ENCODE measurements around the gene HAGHL. TPM values are rescaled to one million over a fixed set of nuclear protein-coding genes. Genes with fewer than 3 reads are reported as not detected.

Gene HAGHL
- total RNA-seq, 1 experiment from 2014 or later = 74.8 TPM

- ChIA-PET RAD21 (ENCODE audit: low non-redundant PET in 1 of 2, low total read pairs in 2 of 2, uncharacterized antibody in 2 of 2, unreplicated experiment in 2 of 2) (no interaction called here), POLR2A (interaction anchor here (0.9 kb wide), 1 partner anchor 9 kb away, joined by 3 read pairs; the partner anchor contains the start of gene ANTKMT), CTCF (interaction anchor here (3.0 kb wide), 1 partner anchor 11 kb away, joined by 9 read pairs; the partner anchor contains the start of gene CIAO3)
- intact Hi-C loops (cut with micrococcal nuclease) = no loop called here
- H3K9ac ChIP-seq (ENCODE audit: low read length) = peak overlapping the region; percentile 98; the same call in 1 of the 2 replicates
- peaks cover 5 to 29% of the 10 kb centered on the region in 2 experiments; a peak in 3 of 4 replicates for H3K4me1 ChIP-seq (ENCODE audit: control insufficient read depth in 1 of 2, insufficient read depth in 2 of 2, low read length in 2 of 2)
- H3K9me3 ChIP-seq (ENCODE audit: control insufficient read depth in 1 of 2, insufficient read depth in 1 of 2, low read depth in 1 of 2, low read length in 2 of 2) = no peaks in the 10 kb centered on the region
- peaks cover 19% of the 10 kb centered on the region; the same call in 1 of the 2 replicates for H3K79me2 ChIP-seq (ENCODE audit: insufficient read depth, low read length)
- H3K36me3 ChIP-seq (ENCODE audit: control insufficient read depth in 1 of 2, insufficient read depth in 2 of 2, low read length in 2 of 2) = peaks cover 0 to 3% of the 10 kb centered on the region in 2 experiments; a peak in 2 of 4 replicates
- H2AFZ ChIP-seq (ENCODE audit: low read depth, low read length, poor library complexity, severe bottlenecking) = no peak overlapping the region
- peak overlapping the region; percentile 95 for H3K27ac ChIP-seq (ENCODE audit: low read depth, low read length)
- peak overlapping the region; percentile 99 for H3K4me2 ChIP-seq (ENCODE audit: low read length)
- H3K4me3 ChIP-seq (replicated peaks in 1 of 2; ENCODE audit: low read depth in 1 of 2, low read length in 2 of 2) = peak overlapping the region; percentile 80 to 89; a peak in 3 of 4 replicates
- H4K20me1 ChIP-seq (ENCODE audit: insufficient read depth) = no peaks in the 10 kb centered on the region
- H3K27me3 ChIP-seq (ENCODE audit: insufficient read depth, low read length) = no peaks in the 10 kb centered on the region
- no TSS peak for BruUV-seq (replicated peaks)
- TF ChIP-seq ATF3 (IDR thresholded peaks at IDR 0.05) (no peak), MAX (IDR thresholded peaks at IDR 0.05) (no peak), EGR1 (IDR thresholded peaks at IDR 0.05; ENCODE audit: low read depth) (no peak), ZNF274 (IDR thresholded peaks at IDR 0.05; ENCODE audit: low read depth, low read length) (no peak), POLR2AphosphoS5 (IDR thresholded peaks at IDR 0.05; ENCODE audit: low read depth, low read length) (0 out of 2 replicates have a peak, but pooled peaks have one; percentile 13), SP1 (IDR thresholded peaks at IDR 0.05; ENCODE audit: low read depth) (no peak), JUND (IDR thresholded peaks at IDR 0.05) (no peak)
- DNase-seq (ENCODE audit: low read depth, low spot score) (no peak), ATAC-seq (no peak)
- H3K9me2 ChIP-seq (ENCODE audit: insufficient read depth) = no peaks in the 10 kb centered on the region
These were observed 3.1 kb downstream of the HAGHL start for GRCh38 chr16:729768-730665.
